HUES6 (cell line): Measurements from ENCODE around the gene IL17RC.
A peak's percentile ranks its signal among the peaks of the same experiment; 100 is the strongest.

Source experiments
- H3K27ac ChIP-seq: 2 replicates; pipeline ENCODE4 v1.7.0; 2013; ENCODE audit warnings: low read depth, mild to moderate bottlenecking, low read length, inconsistent platforms
- H3K27me3 ChIP-seq: 2 replicates; pipeline ENCODE4 v1.6.1; 2013; ENCODE audit warnings: low read length; ENCODE audit not compliant: control insufficient read depth, insufficient read depth
- H3K36me3 ChIP-seq: 2 replicates; pipeline ENCODE4 v1.6.1; 2013; ENCODE audit warnings: low read length; ENCODE audit not compliant: control insufficient read depth, insufficient read depth
- H3K4me1 ChIP-seq: 2 replicates; pipeline ENCODE4 v1.6.1; 2013; ENCODE audit warnings: low read length; ENCODE audit not compliant: control insufficient read depth, insufficient read depth
- H3K4me3 ChIP-seq: 2 replicates; pipeline ENCODE4 v1.5.1; 2013; ENCODE audit warnings: low read depth, low read length
- H3K9ac ChIP-seq: one replicate; pipeline ENCODE4 v1.6.1; 2013; ENCODE audit warnings: mild to moderate bottlenecking, low read length
- H3K9me3 ChIP-seq: 2 replicates; pipeline ENCODE4 v1.6.1; 2013; ENCODE audit warnings: low read depth, low read length; ENCODE audit not compliant: control insufficient read depth, insufficient read depth

IL17RC gene

GRCh38 chr3:9969632-9970019 lies 52.7 kb downstream of the IL17RC start:
- no peak overlapping the region for H3K9ac ChIP-seq
- peaks cover 61% of the 10 kb centered on the region for H3K36me3 ChIP-seq
- no peak overlapping the region for H3K4me3 ChIP-seq
- no peaks in the 10 kb centered on the region for H3K4me1 ChIP-seq
- no peaks in the 10 kb centered on the region for H3K9me3 ChIP-seq
- no peaks in the 10 kb centered on the region for H3K27me3 ChIP-seq
- H3K27ac ChIP-seq, result no peak overlapping the region

DNA sequence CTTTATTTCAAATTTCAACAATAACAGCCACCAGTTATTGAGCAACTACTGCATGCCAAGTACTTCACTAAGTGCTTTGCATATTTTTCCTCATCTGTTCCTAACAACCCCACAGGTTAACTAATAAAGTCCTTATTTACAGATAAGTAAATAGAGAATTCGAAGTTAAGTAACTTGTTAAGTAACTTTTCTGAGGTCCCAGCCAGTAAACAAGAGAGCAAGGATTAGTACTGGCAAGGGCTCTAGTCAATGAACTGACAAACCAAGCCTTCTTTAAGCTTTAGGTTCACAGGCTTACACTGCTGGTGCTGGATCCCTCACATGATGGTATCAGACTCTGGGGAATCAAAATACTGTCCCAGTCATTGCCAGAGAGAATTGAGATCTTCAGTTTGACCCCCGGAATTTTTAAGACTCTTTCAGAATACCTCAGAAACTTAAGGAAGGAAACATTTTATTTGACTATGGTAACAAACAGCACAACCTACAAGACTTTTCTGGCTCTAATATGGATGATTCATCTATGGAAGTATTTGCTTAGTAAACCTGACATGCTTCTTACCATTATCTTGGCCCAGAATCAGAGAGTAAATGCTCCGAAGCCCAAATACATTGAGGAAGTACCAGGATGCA lies 53.2 kb downstream of the IL17RC start:
- Histone ChIP-seq H3K9me3 (no peaks in the 10 kb centered on the region), H3K27ac (no peak overlapping the region), H3K36me3 (peaks cover 64% of the 10 kb centered on the region), H3K27me3 (no peaks in the 10 kb centered on the region), H3K4me1 (no peaks in the 10 kb centered on the region), H3K4me3 (no peak overlapping the region), H3K9ac (no peak overlapping the region)

GRCh38 chr3:9976721-9977709 lies 60.1 kb downstream of the IL17RC start:
- Histone ChIP-seq H3K9ac (no peak overlapping the region), H3K4me3 (no peak overlapping the region), H3K27ac (peak overlapping the region; percentile 11; the same call in 1 of the 2 replicates), H3K36me3 (peaks cover 46% of the 10 kb centered on the region), H3K4me1 (no peaks in the 10 kb centered on the region), H3K27me3 (no peaks in the 10 kb centered on the region), H3K9me3 (no peaks in the 10 kb centered on the region)

- peaks cover 35% of the 10 kb centered on the region for H3K36me3 ChIP-seq
These were observed 61.9 kb downstream of the IL17RC start for GRCh38 chr3:9978710-9979305.

DNA sequence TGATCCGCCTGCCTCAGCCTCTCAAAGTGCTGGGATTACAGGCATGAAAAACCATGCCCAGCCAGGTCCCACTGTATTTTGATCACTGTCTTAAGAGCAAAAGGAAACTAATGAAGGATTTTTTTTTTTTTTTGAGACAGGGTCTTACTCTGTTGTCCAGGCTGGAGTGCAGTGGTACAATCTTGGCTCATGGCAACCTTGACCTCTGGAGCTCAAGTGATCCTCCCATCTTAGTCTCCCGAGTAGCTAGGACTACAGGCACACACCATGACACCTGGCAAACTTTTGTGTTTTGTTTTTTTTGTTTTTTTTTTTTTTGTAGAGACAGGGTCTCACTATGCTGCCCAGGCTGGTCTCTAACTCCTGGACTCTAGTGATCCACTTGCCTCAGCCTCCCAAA lies 63.4 kb downstream of the IL17RC start:
- H3K27ac ChIP-seq, result no peak overlapping the region
- H3K4me1 ChIP-seq, result no peaks in the 10 kb centered on the region
- H3K9ac ChIP-seq, result no peak overlapping the region
- no peak overlapping the region for H3K4me3 ChIP-seq
- no peaks in the 10 kb centered on the region for H3K9me3 ChIP-seq
- H3K36me3 ChIP-seq, result peaks cover 28% of the 10 kb centered on the region
- H3K27me3 ChIP-seq, result no peaks in the 10 kb centered on the region

More at GRCh38 chr3:9978710-9979305, 61.9 kb downstream of the IL17RC start:
- no peaks in the 10 kb centered on the region for H3K27me3 ChIP-seq
- H3K4me1 ChIP-seq, result no peaks in the 10 kb centered on the region
- H3K4me3 ChIP-seq, result no peak overlapping the region
- no peaks in the 10 kb centered on the region for H3K9me3 ChIP-seq
- H3K27ac ChIP-seq, result no peak overlapping the region
- no peak overlapping the region for H3K9ac ChIP-seq
